ENCODE measurements around the gene TMEM218.
A peak's percentile ranks its signal among the peaks of the same experiment; 100 is the strongest.

GRCh38 chr11:125091247-125091876 lies 20.1 kb downstream of the TMEM218 start:
- TF ChIP-seq POLR2A (IDR thresholded peaks at IDR 0.05) (no peak), CTCF (IDR thresholded peaks at IDR 0.05) (peak; percentile 14 to 27)

All from suprapubic skin (tissue), 3 donors.